ENCODE data around the gene CCDC93.

Gene CCDC93

GRCh38 chr2:117982376-117983033 lies 31.4 kb downstream of the CCDC93 start:
- no peaks in the 10 kb centered on the region for H4K20me1 ChIP-seq (ENCODE audit: control insufficient read depth, insufficient read depth, low read depth, low read length)
- H3F3A ChIP-seq (ENCODE audit: control insufficient read depth, insufficient read depth), result no peaks in the 10 kb centered on the region
- H3K27ac ChIP-seq (ENCODE audit: low read depth, low read length), result no peak overlapping the region
- no peaks in the 10 kb centered on the region for H3K4me1 ChIP-seq (ENCODE audit: control insufficient read depth, low read length)
- no peaks in the 10 kb centered on the region for H3K27me3 ChIP-seq (ENCODE audit: control insufficient read depth, low read length)
- no peak overlapping the region for H3K4me3 ChIP-seq (ENCODE audit: low read length)
- no peak for TF ChIP-seq EZH2phosphoT487 (IDR thresholded peaks at IDR 0.05; ENCODE audit: borderline replicate concordance, low read length)
- TF ChIP-seq, protein P1, sequence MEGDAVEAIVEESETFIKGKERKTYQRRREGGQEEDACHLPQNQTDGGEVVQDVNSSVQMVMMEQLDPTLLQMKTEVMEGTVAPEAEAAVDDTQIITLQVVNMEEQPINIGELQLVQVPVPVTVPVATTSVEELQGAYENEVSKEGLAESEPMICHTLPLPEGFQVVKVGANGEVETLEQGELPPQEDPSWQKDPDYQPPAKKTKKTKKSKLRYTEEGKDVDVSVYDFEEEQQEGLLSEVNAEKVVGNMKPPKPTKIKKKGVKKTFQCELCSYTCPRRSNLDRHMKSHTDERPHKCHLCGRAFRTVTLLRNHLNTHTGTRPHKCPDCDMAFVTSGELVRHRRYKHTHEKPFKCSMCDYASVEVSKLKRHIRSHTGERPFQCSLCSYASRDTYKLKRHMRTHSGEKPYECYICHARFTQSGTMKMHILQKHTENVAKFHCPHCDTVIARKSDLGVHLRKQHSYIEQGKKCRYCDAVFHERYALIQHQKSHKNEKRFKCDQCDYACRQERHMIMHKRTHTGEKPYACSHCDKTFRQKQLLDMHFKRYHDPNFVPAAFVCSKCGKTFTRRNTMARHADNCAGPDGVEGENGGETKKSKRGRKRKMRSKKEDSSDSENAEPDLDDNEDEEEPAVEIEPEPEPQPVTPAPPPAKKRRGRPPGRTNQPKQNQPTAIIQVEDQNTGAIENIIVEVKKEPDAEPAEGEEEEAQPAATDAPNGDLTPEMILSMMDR (IDR thresholded peaks at IDR 0.05; ENCODE audit: low read depth, low read length, poor library complexity, severe bottlenecking), result no peak
- no peaks in the 10 kb centered on the region for H3K9me2 ChIP-seq (replicated peaks; ENCODE audit: control insufficient read depth, low read length)
- no peaks in the 10 kb centered on the region for H3K79me2 ChIP-seq (ENCODE audit: control insufficient read depth, low read length)
- H3K36me3 ChIP-seq (ENCODE audit: control insufficient read depth, low read length), result peaks cover 51% of the 10 kb centered on the region
- no peak overlapping the region for H3K4me2 ChIP-seq (ENCODE audit: low read length)
- H3K9me3 ChIP-seq (ENCODE audit: control insufficient read depth, insufficient read depth, low read length), result no peaks in the 10 kb centered on the region

GRCh38 chr2:117981810-117982209 lies 32.1 kb downstream of the CCDC93 start:
- Histone ChIP-seq H3K27ac (ENCODE audit: low read depth, low read length) (no peak overlapping the region), H3K9me2 (replicated peaks; ENCODE audit: control insufficient read depth, low read length) (no peaks in the 10 kb centered on the region), H3K9me3 (ENCODE audit: control insufficient read depth, insufficient read depth, low read length) (no peaks in the 10 kb centered on the region), H3K27me3 (ENCODE audit: control insufficient read depth, low read length) (no peaks in the 10 kb centered on the region), H3K4me3 (ENCODE audit: low read length) (no peak overlapping the region), H3K79me2 (ENCODE audit: control insufficient read depth, low read length) (no peaks in the 10 kb centered on the region), H3K4me2 (ENCODE audit: low read length) (no peak overlapping the region), H4K20me1 (ENCODE audit: control insufficient read depth, insufficient read depth, low read depth, low read length) (no peaks in the 10 kb centered on the region), H3K4me1 (ENCODE audit: control insufficient read depth, low read length) (no peaks in the 10 kb centered on the region), H3K36me3 (ENCODE audit: control insufficient read depth, low read length) (peaks cover 56% of the 10 kb centered on the region), H3F3A (ENCODE audit: control insufficient read depth, insufficient read depth) (no peaks in the 10 kb centered on the region)
- no peak for TF ChIP-seq EZH2phosphoT487 (IDR thresholded peaks at IDR 0.05; ENCODE audit: borderline replicate concordance, low read length)
- TF ChIP-seq, protein P1 (IDR thresholded peaks at IDR 0.05; ENCODE audit: low read depth, low read length, poor library complexity, severe bottlenecking), result no peak

GRCh38 chr2:117980783-117981676 lies 32.8 kb downstream of the CCDC93 start:
- no peaks in the 10 kb centered on the region for H3K79me2 ChIP-seq (ENCODE audit: control insufficient read depth, low read length)
- no peak overlapping the region for H3K4me2 ChIP-seq (ENCODE audit: low read length)
- H3F3A ChIP-seq (ENCODE audit: control insufficient read depth, insufficient read depth), result no peaks in the 10 kb centered on the region
- no peaks in the 10 kb centered on the region for H4K20me1 ChIP-seq (ENCODE audit: control insufficient read depth, insufficient read depth, low read depth, low read length)
- H3K27ac ChIP-seq (ENCODE audit: low read depth, low read length), result no peak overlapping the region
- no peaks in the 10 kb centered on the region for H3K4me1 ChIP-seq (ENCODE audit: control insufficient read depth, low read length)
- no peak overlapping the region for H3K4me3 ChIP-seq (ENCODE audit: low read length)
- H3K9me3 ChIP-seq (ENCODE audit: control insufficient read depth, insufficient read depth, low read length), result no peaks in the 10 kb centered on the region
- H3K27me3 ChIP-seq (ENCODE audit: control insufficient read depth, low read length), result no peaks in the 10 kb centered on the region
- TF ChIP-seq, protein P1 (IDR thresholded peaks at IDR 0.05; ENCODE audit: low read depth, low read length, poor library complexity, severe bottlenecking), result no peak
- TF ChIP-seq EZH2phosphoT487 (IDR thresholded peaks at IDR 0.05; ENCODE audit: borderline replicate concordance, low read length), result no peak
- no peaks in the 10 kb centered on the region for H3K9me2 ChIP-seq (replicated peaks; ENCODE audit: control insufficient read depth, low read length)
- H3K36me3 ChIP-seq (ENCODE audit: control insufficient read depth, low read length), result peaks cover 55% of the 10 kb centered on the region
